GM10248 (cell line): ENCODE data around the gene LTBP1.

Source experiments
- CTCF ChIA-PET: fragments of 300-600 bp; sonication (Branson Sonifier 250); formaldehyde crosslinking; extraction: SDS; loops from one replicate; lab custom pipeline; 2021; ENCODE audit warnings: antibody characterized with exemption; lab: Yijun Ruan, JAX
- POLR2A ChIA-PET: fragments of 350-650 bp; sonication (Branson Sonifier 250); formaldehyde crosslinking; extraction: SDS; loops from one replicate; lab custom pipeline; 2020; ENCODE audit warnings: antibody characterized with exemption; lab: Yijun Ruan, JAX
- DNase-seq: peaks from one replicate; pipeline ENCODE4 v3.0.0; 2012; ENCODE audit errors: extremely low spot score
- CTCF ChIP-seq: IDR thresholded peaks from 2 replicates; pipeline ENCODE4 v1.5.1; 2012; ENCODE audit warnings: mild to moderate bottlenecking, low read depth; ENCODE audit errors: extremely low read depth, missing control alignments, control extremely low read depth

The LTBP1 gene

GRCh38 chr2:33208400-33208799 lies 261.6 kb downstream of the LTBP1 start:
- CTCF ChIA-PET, result interaction anchor here (0.9 kb wide), 1 partner anchor 14 kb away, joined by 3 read pairs; no protein-coding TSS in a partner anchor
- DNase-seq, result no peak
- POLR2A ChIA-PET, result no interaction called here
- TF ChIP-seq CTCF, result no peak

GRCh38 chr2:33209976-33210375 lies 263.2 kb downstream of the LTBP1 start:
- CTCF ChIA-PET, result no interaction called here
- DNase-seq, result no peak
- TF ChIP-seq CTCF, result no peak
- POLR2A ChIA-PET, result no interaction called here

GRCh38 chr2:33210626-33211025 lies 263.9 kb downstream of the LTBP1 start:
- POLR2A ChIA-PET, result no interaction called here
- CTCF ChIA-PET, result no interaction called here
- TF ChIP-seq CTCF, result no peak
- no peak for DNase-seq

GRCh38 chr2:33212151-33212550 lies 265.4 kb downstream of the LTBP1 start:
- no peak for DNase-seq
- TF ChIP-seq CTCF, result no peak
- ChIA-PET CTCF (interaction anchor here (1.6 kb wide), 1 partner anchor 9 kb away, joined by 3 read pairs; no protein-coding TSS in a partner anchor), POLR2A (no interaction called here)

GRCh38 chr2:33213244-33213643 lies 266.5 kb downstream of the LTBP1 start:
- ChIA-PET CTCF (interaction anchor here (1.4 to 1.6 kb wide), 2 partner anchors 11 kb away, joined by 3 read pairs; no protein-coding TSS in a partner anchor), POLR2A (no interaction called here)
- no peak for TF ChIP-seq CTCF
- no peak for DNase-seq

- ChIA-PET CTCF (interaction anchor here (1.4 kb wide), 1 partner anchor 10 kb away, joined by 3 read pairs; no protein-coding TSS in a partner anchor), POLR2A (no interaction called here)
- no peak for TF ChIP-seq CTCF
- DNase-seq, result no peak
These were observed 266.9 kb downstream of the LTBP1 start for GRCh38 chr2:33213648-33214047.
